Muscle layer of colon (tissue), 2 donors: Measurements from ENCODE around the gene SOD1.

ENCODE experiments used
- H3K27ac ChIP-seq: one replicate; pipeline ENCODE4 v1.7.0; 2013; ENCODE audit warnings: low read depth, mild to moderate bottlenecking, low read length, moderate library complexity
- H3K27me3 ChIP-seq, 2 donors: one replicate each; pipeline ENCODE4 v1.7.0; 2013; ENCODE audit warnings: low read length in 2 of 2, mild to moderate bottlenecking in 2 of 2; ENCODE audit not compliant: insufficient read depth in 2 of 2, control insufficient read depth in 1 of 2
- H3K36me3 ChIP-seq: one replicate; pipeline ENCODE4 v1.7.0; 2013; ENCODE audit warnings: mild to moderate bottlenecking, low read length; ENCODE audit not compliant: insufficient read depth
- H3K4me1 ChIP-seq: one replicate; pipeline ENCODE4 v1.7.0; 2013; ENCODE audit warnings: mild to moderate bottlenecking, low read length; ENCODE audit not compliant: insufficient read depth
- H3K4me3 ChIP-seq, 2 donors: one replicate each; pipeline ENCODE4 v1.7.0; 2013; ENCODE audit warnings: low read length in 2 of 2, low read depth in 1 of 2, mild to moderate bottlenecking in 1 of 2, moderate library complexity in 1 of 2
- H3K9ac ChIP-seq: one replicate; pipeline ENCODE4 v1.7.0; 2013; ENCODE audit warnings: low read length
- H3K9me3 ChIP-seq: one replicate; pipeline ENCODE4 v1.7.0; 2013; ENCODE audit warnings: mild to moderate bottlenecking, low read length
- donor health status: abdominal sarcoma.
- donor health status: Adenocarcinoma of cecum.

The SOD1 gene

DNA sequence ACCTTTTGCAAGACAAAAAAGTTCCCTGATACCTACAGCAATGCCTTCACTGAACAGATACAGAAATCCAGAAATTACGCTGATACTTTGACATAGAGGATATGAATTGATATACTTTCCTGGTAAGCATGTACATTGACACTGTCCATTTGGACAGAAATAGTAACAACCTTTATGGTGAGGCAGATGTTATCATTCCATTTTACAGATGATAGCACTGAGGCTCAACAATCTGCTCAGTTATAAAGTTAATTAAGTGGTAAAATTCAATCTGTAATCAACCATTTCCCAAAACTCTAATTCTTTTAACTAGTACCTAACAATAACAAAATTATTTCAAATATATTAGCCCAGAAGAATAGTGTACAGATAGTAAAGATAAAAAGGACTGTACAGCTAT is 51.8 kb downstream of the SOD1 start:
- H3K9ac ChIP-seq, result no peak overlapping the region
- H3K36me3 ChIP-seq, result no peaks in the 10 kb centered on the region
- H3K27me3 ChIP-seq, result no peaks in the 10 kb centered on the region
- H3K27ac ChIP-seq, result no peak overlapping the region
- no peak overlapping the region for H3K4me3 ChIP-seq
- H3K9me3 ChIP-seq, result no peaks in the 10 kb centered on the region
- peaks cover 33% of the 10 kb centered on the region for H3K4me1 ChIP-seq

DNA sequence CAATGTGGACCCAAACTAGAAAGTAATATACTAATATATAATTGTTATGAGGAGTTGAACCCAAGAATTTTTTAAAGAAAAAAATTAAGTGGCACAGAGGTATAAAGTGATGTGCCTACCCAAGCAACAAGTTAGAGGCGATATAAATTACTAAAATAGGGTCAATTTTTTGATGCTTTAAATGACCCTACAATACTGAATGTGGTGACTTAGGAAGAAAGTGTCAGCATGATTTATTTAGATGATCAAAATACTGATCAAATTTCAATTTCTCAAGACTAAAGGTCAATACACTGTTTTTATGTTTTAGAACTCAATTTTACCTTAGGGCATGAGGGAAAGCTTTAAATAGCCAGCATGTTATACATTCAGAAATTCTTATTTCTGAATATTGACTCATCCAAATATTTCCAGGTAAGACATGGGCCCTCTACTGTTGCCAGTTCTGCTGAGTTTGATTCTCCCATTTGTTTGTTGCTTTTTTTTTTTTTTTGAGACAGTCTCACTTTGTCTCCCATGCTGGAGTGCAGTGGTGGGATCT is 52.3 kb downstream of the SOD1 start:
- H3K36me3 ChIP-seq, result no peaks in the 10 kb centered on the region
- no peak overlapping the region for H3K27ac ChIP-seq
- no peak overlapping the region for H3K9ac ChIP-seq
- H3K4me3 ChIP-seq, result no peak overlapping the region
- no peaks in the 10 kb centered on the region for H3K9me3 ChIP-seq
- H3K4me1 ChIP-seq, result peaks cover 33% of the 10 kb centered on the region
- no peaks in the 10 kb centered on the region for H3K27me3 ChIP-seq

DNA sequence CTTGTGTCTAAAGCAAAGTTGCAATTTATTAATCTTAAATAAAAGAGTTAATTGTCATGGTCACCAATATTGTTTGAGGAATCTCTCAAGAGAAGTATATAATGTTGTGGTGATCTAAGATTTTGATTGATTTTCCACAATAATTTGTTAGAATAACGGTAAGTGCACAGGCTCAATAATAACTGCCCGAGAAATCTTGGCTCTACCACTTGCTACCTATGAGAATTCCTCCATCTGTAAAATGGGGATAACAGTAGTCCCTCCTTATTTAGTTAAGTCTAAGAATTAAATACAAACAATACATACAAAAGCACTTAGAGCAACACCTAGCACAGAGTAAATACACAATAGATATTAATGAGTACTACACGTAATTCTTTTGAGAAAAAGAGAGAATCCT is 53.6 kb downstream of the SOD1 start:
- no peaks in the 10 kb centered on the region for H3K27me3 ChIP-seq
- no peaks in the 10 kb centered on the region for H3K9me3 ChIP-seq
- H3K9ac ChIP-seq, result no peak overlapping the region
- H3K4me1 ChIP-seq, result peaks cover 29% of the 10 kb centered on the region
- no peaks in the 10 kb centered on the region for H3K36me3 ChIP-seq
- H3K4me3 ChIP-seq, result no peak overlapping the region
- H3K27ac ChIP-seq, result no peak overlapping the region

DNA sequence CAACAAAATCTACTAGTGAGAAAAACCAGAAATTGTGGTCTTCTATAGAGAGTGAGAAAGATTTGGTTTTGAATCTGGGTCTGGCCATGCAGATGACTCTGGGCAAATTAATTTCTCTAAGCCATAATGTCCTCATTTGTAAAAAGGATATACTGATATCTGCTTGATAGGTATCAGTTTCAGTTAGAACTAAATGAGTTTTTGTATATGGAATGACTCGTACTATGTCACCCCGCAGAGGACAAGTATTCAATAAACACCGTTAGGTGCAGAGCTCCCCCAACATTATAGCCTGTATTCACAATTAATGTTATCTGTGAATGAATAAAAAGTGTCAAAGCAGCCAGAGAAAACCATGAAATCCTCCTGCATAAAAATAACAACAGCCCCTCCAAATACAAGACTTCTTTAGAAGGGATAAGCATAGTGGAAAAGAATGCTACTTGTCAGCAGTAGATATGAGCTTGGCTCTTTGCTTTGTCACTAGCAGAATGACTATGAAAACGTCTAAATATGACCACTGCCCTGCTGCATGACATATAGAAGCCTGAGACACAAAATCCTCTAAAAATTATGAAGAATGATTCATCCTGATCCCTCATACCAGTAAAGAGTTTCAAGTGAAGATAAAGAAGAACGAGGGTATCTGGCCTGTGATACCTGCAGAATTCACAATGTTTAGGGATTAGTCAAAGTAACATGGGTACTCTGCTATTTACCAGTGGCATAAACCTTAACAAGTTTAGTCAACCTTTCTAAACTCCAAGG is 54.7 kb downstream of the SOD1 start:
- Histone ChIP-seq H3K4me3 (no peak overlapping the region), H3K36me3 (no peaks in the 10 kb centered on the region), H3K27me3 (no peaks in the 10 kb centered on the region), H3K4me1 (peaks cover 28% of the 10 kb centered on the region), H3K9ac (no peak overlapping the region), H3K9me3 (no peaks in the 10 kb centered on the region), H3K27ac (no peak overlapping the region)

DNA sequence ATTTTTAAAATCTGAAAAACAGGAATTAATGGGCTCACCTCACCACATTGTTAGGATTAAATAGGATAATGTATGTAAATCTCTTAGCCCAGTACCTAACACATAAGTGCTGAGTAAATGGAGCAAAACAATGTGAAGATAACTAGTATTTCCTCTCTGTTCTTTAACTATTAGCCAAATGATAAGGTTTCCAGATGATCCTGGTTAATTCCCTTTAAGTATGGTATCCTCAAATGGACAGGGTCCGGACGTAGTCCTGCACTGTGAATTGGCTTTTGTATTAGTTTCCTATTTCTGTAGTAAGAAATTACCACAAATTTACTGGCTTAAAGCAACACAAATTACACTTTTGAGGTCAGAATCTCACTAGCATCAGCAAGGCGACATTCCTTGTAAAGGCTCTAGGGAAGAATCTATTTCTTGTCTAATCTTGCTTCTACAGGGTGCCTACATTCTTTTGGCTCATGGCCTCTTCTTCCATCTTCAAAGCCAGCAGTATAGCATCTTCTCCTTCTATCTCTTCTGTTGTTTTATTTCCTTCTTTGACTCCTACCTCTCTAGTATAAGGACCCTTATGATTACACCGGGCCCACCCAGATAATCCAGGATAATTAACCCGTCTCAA is 55.4 kb downstream of the SOD1 start:
- no peaks in the 10 kb centered on the region for H3K9me3 ChIP-seq
- H3K4me3 ChIP-seq, result no peak overlapping the region
- H3K4me1 ChIP-seq, result peaks cover 22% of the 10 kb centered on the region
- H3K27me3 ChIP-seq, result no peaks in the 10 kb centered on the region
- H3K9ac ChIP-seq, result no peak overlapping the region
- no peaks in the 10 kb centered on the region for H3K36me3 ChIP-seq
- H3K27ac ChIP-seq, result no peak overlapping the region

DNA sequence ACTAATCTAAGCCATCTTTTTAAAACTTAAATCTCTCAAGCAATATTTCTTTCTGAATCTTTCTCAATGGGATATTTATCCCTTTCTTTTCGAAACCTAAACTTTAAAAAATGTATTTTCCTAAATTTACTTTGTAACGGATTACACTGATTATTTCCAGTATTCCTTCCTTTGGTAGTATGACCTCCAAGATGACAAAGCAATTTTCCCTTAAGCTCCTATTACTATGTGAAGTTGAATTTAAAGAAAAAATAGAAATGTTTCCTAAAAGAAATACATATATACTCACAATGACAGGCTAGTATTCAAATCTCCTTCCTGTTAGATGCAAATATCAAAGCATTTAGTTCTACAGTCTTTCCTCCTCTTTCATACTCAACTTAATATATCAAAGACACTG is 56.6 kb downstream of the SOD1 start:
- Histone ChIP-seq H3K27me3 (no peaks in the 10 kb centered on the region), H3K4me3 (no peak overlapping the region), H3K27ac (no peak overlapping the region), H3K36me3 (no peaks in the 10 kb centered on the region), H3K4me1 (peaks cover 12% of the 10 kb centered on the region), H3K9ac (no peak overlapping the region), H3K9me3 (no peaks in the 10 kb centered on the region)
